Mesenteric fat pad (tissue), 1 donor: ENCODE measurements around the gene EXOC4. TPM values are rescaled to one million over a fixed set of nuclear protein-coding genes. Genes with fewer than 3 reads are reported as not detected.

Experiments used
- DNase-seq: peaks from one replicate; pipeline ENCODE4 v3.0.0-alpha.2; 2020; ENCODE audit warnings: low spot score
- total RNA-seq: library from RNA; stranded (reverse); fragmentation: NEBNext Ultra II Directional; extraction: Animal tissue kit (Norgen Biotek cat#: 25700); gene quantifications from one replicate; pipeline ENCODE4 v1.2.1, GENCODE V29; 2021
- donor health status: DM: yes; HTN: yes; CAD: no.

The EXOC4 gene
- total RNA-seq, 1 donor from 2014 or later = 79.3 TPM

GRCh38 chr7:134016223-134016941 is 763.5 kb downstream of the EXOC4 start:
- DNase-seq = no peak

DNA sequence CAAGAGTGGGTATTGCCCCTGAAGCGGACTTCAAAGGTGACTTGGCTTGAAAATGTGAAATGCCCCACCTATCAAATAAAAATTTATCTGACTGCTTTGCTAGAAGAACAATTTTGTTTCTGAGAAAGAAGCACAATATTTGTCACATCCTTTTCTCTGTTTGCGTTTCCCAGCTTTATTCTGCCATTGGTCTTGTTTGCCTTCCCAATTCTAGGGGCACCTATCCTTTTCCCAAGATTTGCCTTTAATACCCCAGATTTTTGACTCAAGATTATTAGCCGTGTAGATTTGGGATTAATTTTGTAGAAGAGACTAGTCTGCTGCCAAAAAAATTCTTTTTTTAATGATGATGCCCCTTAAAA is 764.0 kb downstream of the EXOC4 start:
- DNase-seq = no peak

DNA sequence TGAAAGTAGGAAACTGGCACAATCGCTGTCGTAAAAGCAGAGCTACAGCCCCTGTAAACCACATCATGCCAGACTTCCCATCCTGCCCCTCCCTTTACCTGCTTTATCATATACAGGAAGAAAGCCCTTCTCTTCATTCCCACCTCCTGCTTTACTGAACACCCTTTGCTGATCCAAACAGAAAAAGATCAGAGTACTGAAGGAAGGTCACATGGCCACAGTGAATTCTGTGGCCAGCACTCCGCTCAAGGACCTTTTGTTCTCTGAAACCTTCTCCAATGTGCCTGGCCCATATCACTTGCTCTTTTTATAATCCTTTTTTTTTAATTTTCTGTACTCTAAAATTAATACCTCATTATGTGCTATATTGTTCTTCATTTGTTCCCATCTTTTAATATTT is 765.4 kb downstream of the EXOC4 start:
- DNase-seq = no peak

GRCh38 chr7:134019251-134019650 is 766.4 kb downstream of the EXOC4 start:
- no peak for DNase-seq

- no peak for DNase-seq
Measured at GRCh38 chr7:134021836-134022235, 769.0 kb downstream of the EXOC4 start.

DNA sequence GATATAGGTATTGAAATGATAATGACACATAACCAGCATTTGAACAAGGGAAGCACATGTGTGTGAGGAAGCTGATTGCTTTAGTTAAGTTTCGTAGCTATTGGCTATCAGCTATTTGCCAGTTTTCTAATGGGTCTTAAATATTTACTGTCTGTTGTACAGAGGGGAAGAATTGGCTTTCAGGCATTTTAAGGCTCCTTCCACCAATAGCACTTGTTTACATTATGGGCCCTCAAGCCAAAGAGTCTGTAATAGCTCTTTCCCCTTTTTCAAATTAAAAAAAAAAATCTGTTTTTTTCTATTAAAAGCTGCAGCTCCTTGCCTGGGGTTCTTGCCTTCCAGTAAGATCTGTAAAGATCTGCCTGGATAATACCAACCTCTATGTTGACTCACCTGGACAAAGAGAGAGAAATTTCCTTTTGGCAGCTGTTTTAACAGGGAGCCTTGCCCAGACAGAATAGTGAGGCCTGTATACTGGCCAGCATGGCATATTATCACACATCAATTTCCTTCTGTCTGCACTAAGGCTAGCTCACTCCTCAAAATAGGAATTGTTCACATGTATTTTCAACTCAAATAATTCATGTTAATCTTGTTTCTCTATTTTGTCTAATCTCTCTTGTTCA is 769.5 kb downstream of the EXOC4 start:
- no peak for DNase-seq

- DNase-seq = no peak
Measured at GRCh38 chr7:134024739-134025138, 771.9 kb downstream of the EXOC4 start.

GRCh38 chr7:134028853-134029252 is 776.0 kb downstream of the EXOC4 start:
- no peak for DNase-seq

DNA sequence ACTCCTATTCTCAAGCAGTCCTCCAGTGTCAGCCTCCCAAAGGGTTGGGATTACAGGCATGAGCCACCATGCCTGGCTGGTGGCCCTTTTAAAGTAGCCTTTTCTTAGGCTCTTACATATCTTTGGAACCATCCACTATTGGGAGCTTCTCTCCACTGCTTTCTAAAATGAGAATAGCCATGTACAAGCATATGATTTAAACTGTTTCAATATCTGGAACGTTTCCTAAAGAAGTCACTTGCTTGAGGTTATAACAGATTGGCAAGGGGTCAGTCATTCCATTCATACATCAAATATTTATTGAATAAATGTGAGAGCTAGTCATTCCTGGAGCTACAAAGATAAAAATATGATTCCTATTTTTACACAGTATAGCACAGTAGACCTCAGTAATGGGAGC is 776.9 kb downstream of the EXOC4 start:
- no peak for DNase-seq

DNA sequence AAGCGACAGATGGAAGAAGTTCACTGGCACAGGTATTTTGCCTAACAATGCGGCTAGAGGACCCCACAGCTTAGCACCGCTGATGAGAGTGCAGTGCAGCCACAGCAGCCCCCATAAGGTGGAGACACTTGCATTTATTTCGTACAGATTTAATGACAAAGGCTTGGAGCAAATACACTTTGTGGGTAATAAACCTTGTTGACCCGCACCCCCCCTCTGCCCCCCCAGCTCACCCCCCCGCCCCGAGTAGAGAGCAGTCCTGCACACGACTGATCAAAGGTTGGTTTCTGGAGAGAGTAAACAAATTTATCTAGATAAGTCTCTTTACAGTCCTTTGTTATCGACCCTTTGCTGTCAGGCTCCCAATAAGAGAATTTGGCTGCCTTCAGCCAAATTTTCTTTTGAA is 777.6 kb downstream of the EXOC4 start:
- no peak for DNase-seq

DNA sequence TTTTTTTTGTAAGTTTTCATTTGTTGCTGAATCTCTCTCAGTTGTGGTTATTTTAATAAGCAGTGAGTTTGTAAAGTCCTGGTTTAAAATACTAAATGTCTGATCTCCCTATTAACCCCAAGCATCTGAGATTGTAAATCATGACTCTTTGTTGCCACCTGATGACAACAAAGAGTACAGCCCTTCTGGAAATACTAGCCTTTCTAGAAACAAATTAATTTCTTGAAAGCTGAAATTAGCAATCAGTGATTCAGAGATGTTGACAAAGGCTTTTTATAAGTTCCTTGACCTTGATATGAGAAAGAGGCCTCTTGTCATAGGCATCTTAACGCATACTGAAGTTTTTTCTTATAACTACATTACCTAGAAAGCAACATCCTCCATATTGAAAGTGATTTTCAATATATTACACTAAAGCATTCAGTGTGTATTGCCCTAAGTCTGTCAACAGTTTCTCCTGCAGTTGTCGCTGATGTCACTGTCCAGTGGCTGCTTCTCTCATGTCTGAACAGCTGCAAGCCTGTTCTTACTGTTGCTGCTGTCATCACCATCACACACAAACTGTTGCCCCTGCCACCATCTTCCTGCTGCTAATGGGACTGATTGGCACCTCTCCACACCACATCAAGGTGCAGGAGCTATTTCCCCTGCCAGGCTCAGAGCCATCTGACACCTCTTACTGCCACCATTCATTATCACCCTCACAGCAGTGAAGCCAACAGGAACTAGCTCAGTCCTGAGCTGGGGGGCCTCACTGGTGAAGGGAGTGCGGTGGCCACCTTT is 779.1 kb downstream of the EXOC4 start:
- no peak for DNase-seq

DNA sequence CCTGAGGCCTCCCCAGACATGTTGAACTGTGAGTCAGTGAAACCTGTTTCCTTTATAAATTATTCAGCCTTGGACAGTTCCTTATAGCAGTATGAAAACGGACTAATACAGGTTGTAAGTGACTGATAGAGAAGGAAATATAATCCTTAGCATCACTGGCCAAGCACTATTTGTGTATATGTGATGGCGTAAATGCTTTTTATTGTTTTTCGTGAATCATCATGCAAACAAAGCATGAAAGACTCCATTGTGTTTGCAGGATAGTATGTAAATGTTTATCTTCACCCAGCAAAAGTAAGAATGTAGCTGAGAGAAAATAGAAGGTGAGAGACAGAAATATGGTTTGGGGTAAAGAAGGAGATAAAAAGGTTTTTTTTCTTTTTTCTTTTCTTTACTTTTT is 781.8 kb downstream of the EXOC4 start:
- DNase-seq = no peak

GRCh38 chr7:134037991-134038390 is 785.1 kb downstream of the EXOC4 start:
- no peak for DNase-seq

GRCh38 chr7:134040988-134041387 is 788.1 kb downstream of the EXOC4 start:
- DNase-seq = no peak

- DNase-seq = no peak
Measured at GRCh38 chr7:134041477-134041876, 788.6 kb downstream of the EXOC4 start.

DNA sequence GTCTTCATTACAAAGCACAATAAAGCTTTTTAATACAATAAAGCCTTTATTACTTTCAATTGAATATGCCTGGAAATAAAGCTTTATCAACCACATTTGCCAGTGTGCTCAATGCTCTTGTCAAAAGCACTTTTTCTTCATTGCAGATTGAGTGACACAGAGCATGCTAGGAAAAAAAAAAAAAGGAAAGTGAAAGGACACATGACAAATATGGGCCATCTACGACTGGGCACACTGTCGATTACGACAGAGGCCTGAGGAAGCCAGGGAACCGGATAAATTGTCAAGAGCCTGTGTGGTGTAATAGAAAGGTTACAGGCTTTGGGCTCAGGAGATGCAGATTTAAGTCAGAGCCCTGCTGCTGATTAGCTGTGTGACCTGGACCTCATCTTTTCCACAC is 789.4 kb downstream of the EXOC4 start:
- no peak for DNase-seq

DNA sequence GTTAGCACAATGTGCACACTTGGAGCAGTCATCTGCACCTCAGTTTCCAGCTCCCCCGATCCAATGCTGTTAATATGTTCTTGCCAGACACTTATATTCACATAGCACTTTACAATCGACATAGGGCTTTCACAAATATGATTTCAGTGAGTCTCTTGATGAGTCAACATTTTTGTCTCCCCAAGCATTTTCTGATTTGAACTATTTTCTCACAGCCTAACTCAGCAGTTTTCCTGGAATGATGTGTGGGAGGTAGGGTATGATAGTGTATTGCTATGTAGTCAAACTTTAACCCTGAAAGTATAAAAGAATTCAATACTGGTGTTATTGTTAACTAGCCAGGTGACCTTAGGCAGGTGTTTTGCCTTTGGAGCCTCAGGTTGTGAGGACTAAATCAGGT is 791.8 kb downstream of the EXOC4 start:
- DNase-seq = no peak

DNA sequence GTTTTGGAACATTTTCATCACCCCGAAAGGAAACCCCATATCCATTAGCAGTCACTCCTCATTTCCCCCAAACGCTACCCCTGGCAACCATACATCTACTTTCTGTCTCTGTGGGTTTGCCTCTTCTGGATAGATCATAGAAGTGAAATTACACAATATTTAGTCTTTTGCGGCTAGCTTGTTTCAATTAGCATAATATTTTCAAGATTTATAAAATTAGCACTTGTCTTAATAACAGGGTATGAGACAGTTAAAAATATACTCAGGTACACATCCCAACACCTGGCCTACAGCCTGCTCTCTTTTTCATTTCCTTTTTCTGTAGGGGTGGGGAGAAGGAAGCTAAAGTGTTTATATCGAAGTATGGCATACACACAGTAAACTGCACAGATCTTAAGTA is 792.8 kb downstream of the EXOC4 start:
- no peak for DNase-seq

DNA sequence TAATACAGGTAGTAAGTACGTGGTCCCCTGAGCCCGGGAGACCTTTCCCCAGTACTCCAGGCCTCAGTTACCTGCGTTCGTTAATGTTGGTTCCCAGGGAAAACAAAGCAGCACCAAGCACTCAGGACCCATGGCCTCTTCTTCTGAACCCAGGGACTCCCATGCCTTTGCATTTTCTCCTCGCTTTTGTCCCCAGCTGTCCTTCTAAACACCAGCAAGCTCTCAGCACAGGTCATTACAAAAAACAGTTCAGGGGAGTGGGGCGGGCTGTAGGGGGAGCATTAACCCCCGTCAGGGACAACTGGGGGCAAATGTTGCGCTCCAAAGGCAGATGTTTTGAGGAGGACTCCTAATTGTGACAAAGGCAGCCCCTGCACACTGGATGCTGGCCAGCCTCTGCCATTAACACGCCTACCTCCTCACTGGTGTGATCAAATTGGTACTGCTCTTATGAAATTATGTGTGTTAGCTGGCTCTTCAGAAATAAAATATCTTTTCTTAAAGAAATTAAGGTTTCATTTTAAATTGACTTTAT is 793.8 kb downstream of the EXOC4 start:
- DNase-seq = no peak

DNA sequence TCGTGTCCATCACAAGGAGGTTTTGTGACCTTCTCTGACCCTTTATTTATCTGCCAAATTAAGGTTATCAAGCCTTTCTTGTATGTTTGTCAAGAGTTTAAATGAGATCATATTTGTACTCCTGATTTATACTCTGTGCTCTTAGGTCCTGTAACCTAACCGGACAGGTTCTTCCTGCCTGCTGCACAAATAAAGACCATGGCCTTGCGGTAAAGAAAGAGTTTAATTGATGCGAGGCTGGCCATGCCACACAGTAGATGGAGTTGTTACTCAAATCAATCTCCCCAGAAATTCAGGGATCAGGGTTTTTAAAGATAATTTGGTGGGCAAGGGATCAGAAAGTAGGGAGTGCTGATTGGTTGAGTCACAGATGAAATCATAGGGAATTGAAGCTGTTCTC is 794.8 kb downstream of the EXOC4 start:
- DNase-seq = no peak

GRCh38 chr7:134048166-134048565 is 795.3 kb downstream of the EXOC4 start:
- no peak for DNase-seq

DNA sequence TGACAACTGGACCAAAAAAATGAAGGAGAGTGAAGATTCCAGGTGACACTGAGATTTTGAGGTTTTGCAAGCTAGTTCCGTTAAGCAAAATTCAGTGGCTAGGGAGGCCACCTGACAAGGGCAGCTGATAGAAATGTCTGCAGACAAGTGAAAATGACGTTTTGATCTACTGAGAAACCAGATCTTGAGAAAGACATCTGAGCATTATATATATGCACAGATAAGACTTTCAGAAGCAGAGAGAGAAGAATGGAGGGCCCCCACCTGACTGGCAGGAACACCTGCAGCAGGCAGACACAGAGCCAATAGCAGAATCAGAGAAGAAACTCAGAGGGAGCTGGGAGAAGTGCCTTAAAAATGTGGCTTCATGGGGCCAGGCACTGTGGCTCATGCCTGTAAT is 798.1 kb downstream of the EXOC4 start:
- DNase-seq = no peak
